MCF 10A (cell line): Measurements from ENCODE around the gene KCTD16. TPM values are rescaled to one million over a fixed set of nuclear protein-coding genes. Genes with fewer than 3 reads are reported as not detected.

ENCODE experiments used
- BruUV-seq: library from RNA; stranded (reverse); fragments of 400-500 nt; replicated peaks from 2 replicates; lab custom pipeline; 2021; lab: Mats Ljungman, UMichigan
- CTCF ChIA-PET: fragments of 300-600 bp; sonication (Branson Sonifier 250); formaldehyde crosslinking; extraction: SDS; loops from one replicate; lab custom pipeline; 2021; ENCODE audit warnings: antibody characterized with exemption, inconsistent platforms; lab: Yijun Ruan, JAX
- POLR2A ChIA-PET: fragments of 300-600, 350-650 bp; sonication (Branson Sonifier 250); formaldehyde crosslinking; extraction: SDS; loops from one replicate; lab custom pipeline; 2020; ENCODE audit warnings: antibody characterized with exemption, inconsistent platforms; lab: Yijun Ruan, JAX
- DNase-seq: peaks from one replicate; pipeline ENCODE4 v3.0.0-alpha.2; 2018; ENCODE audit not compliant: unreplicated experiment
- H3K27ac Mint-ChIP-seq: one replicate; pipeline ENCODE4 v1.8.0; 2022; ENCODE audit warnings: mild to moderate bottlenecking, low read depth, mixed read lengths; ENCODE audit not compliant: unreplicated experiment
- H3K27me3 Mint-ChIP-seq: one replicate; pipeline ENCODE4 v1.8.0; 2022; ENCODE audit warnings: mixed read lengths; ENCODE audit not compliant: insufficient read depth, unreplicated experiment
- H3K36me3 Mint-ChIP-seq: one replicate; pipeline ENCODE4 v1.8.0; 2022; ENCODE audit warnings: mild to moderate bottlenecking, moderate library complexity, mixed read lengths; ENCODE audit not compliant: insufficient read depth, unreplicated experiment
- H3K4me1 Mint-ChIP-seq: one replicate; pipeline ENCODE4 v1.8.0; 2022; ENCODE audit warnings: mixed read lengths; ENCODE audit not compliant: insufficient read depth, unreplicated experiment
- H3K4me3 Mint-ChIP-seq: one replicate; pipeline ENCODE4 v1.8.0; 2022; ENCODE audit warnings: mild to moderate bottlenecking, moderate library complexity, mixed read lengths; ENCODE audit not compliant: unreplicated experiment
- H3K9me3 Mint-ChIP-seq: one replicate; pipeline ENCODE4 v1.8.0; 2022; ENCODE audit warnings: mixed read lengths; ENCODE audit not compliant: unreplicated experiment
- intact Hi-C: fragments of 100-400 bp; cut with micrococcal nuclease; formaldehyde crosslinking; loops from 2 replicates; pipeline ENCODE4 v1.14.1; 2022
- total RNA-seq: library from RNA; stranded (reverse); gene quantifications from 2 replicates; pipeline ENCODE4 v1.2.3, GENCODE V29; 2022
- TF ChIP-seq, protein P1 (sequence below): fragments of 200-600 bp; IDR thresholded peaks from one replicate; pipeline ENCODE4 v1.8.0; 2022; ENCODE audit warnings: antibody characterized with exemption, mild to moderate bottlenecking; ENCODE audit not compliant: unreplicated experiment

KCTD16 gene
- total RNA-seq, 1 experiment from 2014 or later, result 0.16 TPM

DNA sequence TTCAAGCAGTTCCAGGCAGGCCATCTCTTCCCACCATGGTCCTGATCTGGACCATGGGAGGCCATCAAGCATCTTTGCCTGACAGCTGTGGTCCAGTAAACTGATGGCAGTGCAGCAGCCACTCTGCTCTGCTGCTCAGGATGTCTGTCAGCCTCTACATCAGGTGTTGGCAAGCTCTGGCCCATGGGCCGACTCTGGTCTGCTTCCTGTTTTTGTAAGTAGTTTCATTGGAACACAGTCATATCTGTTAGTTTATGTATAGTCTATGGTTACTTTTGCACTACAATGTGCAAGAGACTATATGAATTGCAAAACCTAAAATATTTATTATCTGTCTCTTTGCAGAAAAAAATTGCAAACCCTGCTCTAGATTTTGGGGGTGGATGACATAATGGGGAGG is 225.0 kb downstream of the KCTD16 start:
- Mint-ChIP-seq H3K4me3 (no peak overlapping the region), H3K27ac (no peak overlapping the region), H3K27me3 (no peaks in the 10 kb centered on the region), H3K9me3 (no peaks in the 10 kb centered on the region), H3K4me1 (no peaks in the 10 kb centered on the region), H3K36me3 (no peaks in the 10 kb centered on the region)
- BruUV-seq, result no TSS peak
- CTCF ChIA-PET, result interaction anchor here (0.6 to 0.7 kb wide), 2 partner anchors 38 to 786 kb away, joined by 3 read pairs; no protein-coding TSS in a partner anchor
- POLR2A ChIA-PET, result interaction anchor here (0.6 kb wide), 1 partner anchor 42 kb away, joined by 4 read pairs; no protein-coding TSS in a partner anchor
- intact Hi-C loops, result no loop called here
- TF ChIP-seq, protein P1, sequence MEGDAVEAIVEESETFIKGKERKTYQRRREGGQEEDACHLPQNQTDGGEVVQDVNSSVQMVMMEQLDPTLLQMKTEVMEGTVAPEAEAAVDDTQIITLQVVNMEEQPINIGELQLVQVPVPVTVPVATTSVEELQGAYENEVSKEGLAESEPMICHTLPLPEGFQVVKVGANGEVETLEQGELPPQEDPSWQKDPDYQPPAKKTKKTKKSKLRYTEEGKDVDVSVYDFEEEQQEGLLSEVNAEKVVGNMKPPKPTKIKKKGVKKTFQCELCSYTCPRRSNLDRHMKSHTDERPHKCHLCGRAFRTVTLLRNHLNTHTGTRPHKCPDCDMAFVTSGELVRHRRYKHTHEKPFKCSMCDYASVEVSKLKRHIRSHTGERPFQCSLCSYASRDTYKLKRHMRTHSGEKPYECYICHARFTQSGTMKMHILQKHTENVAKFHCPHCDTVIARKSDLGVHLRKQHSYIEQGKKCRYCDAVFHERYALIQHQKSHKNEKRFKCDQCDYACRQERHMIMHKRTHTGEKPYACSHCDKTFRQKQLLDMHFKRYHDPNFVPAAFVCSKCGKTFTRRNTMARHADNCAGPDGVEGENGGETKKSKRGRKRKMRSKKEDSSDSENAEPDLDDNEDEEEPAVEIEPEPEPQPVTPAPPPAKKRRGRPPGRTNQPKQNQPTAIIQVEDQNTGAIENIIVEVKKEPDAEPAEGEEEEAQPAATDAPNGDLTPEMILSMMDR, result no peak
- DNase-seq, result no peak

GRCh38 chr5:144403058-144403457 is 232.4 kb downstream of the KCTD16 start:
- no TSS peak for BruUV-seq
- Mint-ChIP-seq H3K9me3 (no peaks in the 10 kb centered on the region), H3K27me3 (no peaks in the 10 kb centered on the region), H3K4me1 (no peaks in the 10 kb centered on the region), H3K27ac (no peak overlapping the region), H3K4me3 (no peak overlapping the region), H3K36me3 (no peaks in the 10 kb centered on the region)
- ChIA-PET CTCF (interaction anchor here (0.6 to 1.8 kb wide), 4 partner anchors 10 to 1409 kb away, joined by 3 to 9 read pairs (median 3); no protein-coding TSS in a partner anchor), POLR2A (no interaction called here)
- TF ChIP-seq, protein P1, result no peak
- DNase-seq, result no peak
- intact Hi-C loops, result no loop called here

DNA sequence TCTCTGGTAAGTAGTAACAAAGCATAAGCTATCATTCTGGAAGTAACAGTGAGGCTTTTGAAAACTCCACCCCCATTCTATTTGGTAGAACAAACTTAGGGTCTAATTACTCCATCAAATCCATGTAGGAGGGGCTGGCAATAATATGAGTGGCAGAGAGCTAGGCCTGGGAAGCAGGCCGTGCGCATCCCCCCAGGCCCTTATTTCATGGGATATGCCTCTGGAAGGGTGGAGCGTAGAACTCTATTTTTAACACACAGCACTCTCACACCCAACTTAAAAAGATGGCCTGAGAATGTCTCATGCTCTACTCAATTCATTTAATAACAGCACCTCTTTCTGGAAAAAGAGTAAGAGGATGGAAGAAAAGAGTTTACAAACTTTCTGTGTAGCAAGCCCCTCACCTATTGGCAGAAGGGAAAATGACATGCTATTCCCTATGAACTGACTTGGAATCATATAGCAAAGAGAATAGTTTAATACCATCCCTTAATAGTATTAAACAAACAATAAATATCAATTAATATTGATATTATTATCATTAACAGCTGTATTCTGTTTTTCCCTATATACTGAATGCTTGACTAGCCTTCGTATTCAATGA is 233.2 kb downstream of the KCTD16 start:
- Mint-ChIP-seq H3K36me3 (no peaks in the 10 kb centered on the region), H3K4me3 (no peak overlapping the region), H3K9me3 (peaks cover 6% of the 10 kb centered on the region), H3K27me3 (no peaks in the 10 kb centered on the region), H3K27ac (no peak overlapping the region), H3K4me1 (no peaks in the 10 kb centered on the region)
- intact Hi-C loops, result no loop called here
- CTCF ChIA-PET, result interaction anchor here (0.6 kb wide), 1 partner anchor 1408 kb away, joined by 3 read pairs; no protein-coding TSS in a partner anchor
- BruUV-seq, result no TSS peak
- TF ChIP-seq, protein P1, result no peak
- POLR2A ChIA-PET, result interaction anchor here (0.7 kb wide), 1 partner anchor 317 kb away, joined by 4 read pairs; no protein-coding TSS in a partner anchor
- no peak for DNase-seq

- H3K36me3 Mint-ChIP-seq, result no peaks in the 10 kb centered on the region
- no peak overlapping the region for H3K27ac Mint-ChIP-seq
- H3K9me3 Mint-ChIP-seq, result peaks cover 8% of the 10 kb centered on the region
- intact Hi-C loops, result no loop called here
- H3K4me1 Mint-ChIP-seq, result no peaks in the 10 kb centered on the region
- TF ChIP-seq, protein P1, result no peak
- POLR2A ChIA-PET, result interaction anchor here (0.7 kb wide), 1 partner anchor 316 kb away, joined by 4 read pairs; no protein-coding TSS in a partner anchor
- no peak for DNase-seq
- no peak overlapping the region for H3K4me3 Mint-ChIP-seq
- no peaks in the 10 kb centered on the region for H3K27me3 Mint-ChIP-seq
- CTCF ChIA-PET, result interaction anchor here (0.6 to 1.2 kb wide), 4 partner anchors 14 to 185 kb away, joined by 3 to 7 read pairs (median 3); no protein-coding TSS in a partner anchor
- no TSS peak for BruUV-seq
Measured at GRCh38 chr5:144404672-144405071, 234.0 kb downstream of the KCTD16 start.
